Activated T-helper 1 cell treated with anti-CD3 and anti-CD28 coated beads, Interleukin-12 subunit alpha, Interleukin-12 subunit beta, Interleukin-2, Interleukin-4 antibody, amounts not matched to agents 30 ng/mL and 10 ng/mL and 1 ng/mL, durations not matched to agents 14 hours and 24 hours and 36 hours (primary cell): ENCODE measurements around the gene AK4. TPM values are rescaled to one million over a fixed set of nuclear protein-coding genes. Genes with fewer than 3 reads are reported as not detected.
A peak's percentile ranks its signal among the peaks of the same experiment; 100 is the strongest.

Source experiments
- DNase-seq: peaks from one replicate; pipeline ENCODE4 v3.0.0; 2021; ENCODE audit warnings: low spot score
- H3K27ac Mint-ChIP-seq: one replicate; pipeline ENCODE4 v1.8.0; 2021; ENCODE audit warnings: mild to moderate bottlenecking, mixed read lengths
- H3K27me3 Mint-ChIP-seq: one replicate; pipeline ENCODE4 v1.8.0; 2022; ENCODE audit warnings: mild to moderate bottlenecking, moderate library complexity, mixed read lengths; ENCODE audit not compliant: insufficient read depth
- H3K36me3 Mint-ChIP-seq: one replicate; pipeline ENCODE4 v1.8.0; 2021; ENCODE audit warnings: low read depth, mixed read lengths
- H3K4me1 Mint-ChIP-seq: one replicate; pipeline ENCODE4 v1.8.0; 2021; ENCODE audit warnings: low read depth, mixed read lengths
- H3K4me3 Mint-ChIP-seq: one replicate; pipeline ENCODE4 v1.8.0; 2021; ENCODE audit warnings: mild to moderate bottlenecking, moderate library complexity, mixed read lengths
- H3K9me3 Mint-ChIP-seq: one replicate; pipeline ENCODE4 v1.8.0; 2021; ENCODE audit warnings: mixed read lengths
- intact Hi-C: fragments of 100-400 bp; cut with micrococcal nuclease; formaldehyde crosslinking; loops from one replicate; pipeline ENCODE4 v1.15.1; 2024
- total RNA-seq: library from RNA; stranded (reverse); gene quantifications from 2 replicates; pipeline ENCODE4 v1.2.3, GENCODE V29; 2022

AK4 gene
- total RNA-seq, 1 donor from 2014 or later = 108 TPM

DNA sequence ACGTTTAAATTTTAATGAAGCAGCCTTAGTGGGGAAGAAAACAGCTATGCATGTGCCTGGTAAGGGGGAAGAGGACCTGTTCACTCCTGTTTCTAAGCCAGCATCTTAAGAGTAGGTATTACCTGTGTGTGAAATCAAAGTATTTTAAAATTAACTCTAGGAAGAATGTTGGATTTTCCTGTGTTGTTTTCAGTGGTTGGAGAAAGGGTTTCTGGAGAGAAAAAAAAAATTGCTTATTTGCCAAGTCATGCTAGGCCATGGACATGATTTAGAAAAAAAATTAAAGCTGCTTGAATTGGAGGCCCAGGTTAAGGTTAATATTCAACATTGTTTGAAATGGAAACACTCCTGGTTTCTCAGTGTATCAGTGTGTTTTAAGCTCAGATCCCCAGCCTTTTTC lies 118.5 kb downstream of the AK4 start:
- H3K27me3 Mint-ChIP-seq = peaks cover 15% of the 10 kb centered on the region
- peak overlapping the region; percentile 71 for H3K4me3 Mint-ChIP-seq
- no peaks in the 10 kb centered on the region for H3K36me3 Mint-ChIP-seq
- intact Hi-C loops = no loop called here
- no peaks in the 10 kb centered on the region for H3K9me3 Mint-ChIP-seq
- DNase-seq = no peak
- H3K27ac Mint-ChIP-seq = no peak overlapping the region
- peaks cover 30% of the 10 kb centered on the region for H3K4me1 Mint-ChIP-seq

DNA sequence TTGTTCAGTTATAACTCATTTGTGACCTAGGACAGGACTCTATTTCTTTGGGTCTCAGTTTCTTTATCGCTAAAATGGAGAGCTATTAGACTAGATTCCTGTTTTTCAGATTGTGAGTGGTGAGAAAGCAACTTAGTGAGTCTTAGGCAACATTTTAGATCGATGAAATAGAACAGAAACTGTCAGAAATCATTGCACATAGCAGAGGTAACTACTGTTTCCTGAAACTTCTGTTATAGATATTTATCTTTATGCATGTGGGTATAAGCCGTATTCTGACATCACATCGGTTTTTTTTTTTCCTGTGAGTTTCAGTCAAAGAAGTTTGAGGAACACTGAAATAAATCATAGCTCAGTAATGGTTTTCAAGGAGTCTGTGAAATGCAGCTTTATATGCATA lies 119.3 kb downstream of the AK4 start:
- intact Hi-C loops = no loop called here
- no peak overlapping the region for H3K27ac Mint-ChIP-seq
- DNase-seq = no peak
- H3K36me3 Mint-ChIP-seq = no peaks in the 10 kb centered on the region
- peaks cover 30% of the 10 kb centered on the region for H3K4me1 Mint-ChIP-seq
- H3K4me3 Mint-ChIP-seq = peak overlapping the region; percentile 36
- H3K27me3 Mint-ChIP-seq = peaks cover 15% of the 10 kb centered on the region
- H3K9me3 Mint-ChIP-seq = no peaks in the 10 kb centered on the region

DNA sequence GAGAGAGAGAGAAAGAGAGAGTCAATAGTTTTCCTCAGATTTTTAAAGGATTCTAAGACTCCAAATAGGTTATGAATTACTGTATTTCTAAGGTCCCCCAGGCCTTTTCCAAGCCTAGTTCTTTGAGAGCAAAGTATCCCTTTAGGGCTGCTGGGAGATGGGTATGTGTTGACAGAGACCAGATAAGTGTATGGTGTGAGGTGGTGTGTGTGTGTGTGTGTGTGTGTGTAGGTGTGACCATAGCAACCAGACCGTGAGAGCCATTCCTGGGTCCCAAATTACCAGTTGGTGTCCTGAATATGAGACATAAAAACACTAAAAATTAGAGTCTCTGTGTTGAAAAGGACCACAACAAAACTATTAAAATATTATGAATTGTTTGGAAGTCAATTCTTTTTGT lies 119.7 kb downstream of the AK4 start:
- Mint-ChIP-seq H3K4me1 (peaks cover 30% of the 10 kb centered on the region), H3K27me3 (peaks cover 15% of the 10 kb centered on the region), H3K36me3 (no peaks in the 10 kb centered on the region), H3K4me3 (no peak overlapping the region), H3K9me3 (no peaks in the 10 kb centered on the region), H3K27ac (no peak overlapping the region)
- no peak for DNase-seq
- intact Hi-C loops = loop anchor here (2.0 kb wide), 1 partner anchor 13 kb away; no protein-coding TSS in a partner anchor

DNA sequence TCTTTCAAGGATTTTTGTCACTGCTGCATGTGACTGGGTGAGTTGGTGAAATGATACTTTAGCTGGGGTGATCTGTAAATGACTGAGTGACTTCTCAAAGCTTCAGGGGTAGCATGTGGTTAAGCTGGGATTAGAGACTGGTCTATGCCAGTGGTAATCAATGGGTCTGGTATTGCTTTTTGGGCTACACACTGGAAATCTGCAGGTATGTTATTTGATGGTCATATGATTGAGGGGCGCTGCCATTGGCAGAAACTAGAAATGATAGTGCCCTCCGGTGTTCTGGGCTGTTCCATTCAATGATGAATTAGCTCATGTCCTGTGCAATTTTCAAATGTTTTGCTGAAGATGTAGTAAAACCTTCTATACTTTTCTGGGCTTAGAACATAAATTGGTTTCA lies 121.6 kb downstream of the AK4 start:
- Mint-ChIP-seq H3K27me3 (peaks cover 27% of the 10 kb centered on the region), H3K4me3 (no peak overlapping the region), H3K27ac (no peak overlapping the region), H3K9me3 (no peaks in the 10 kb centered on the region), H3K36me3 (no peaks in the 10 kb centered on the region), H3K4me1 (peaks cover 27% of the 10 kb centered on the region)
- intact Hi-C loops = loop anchor here (2.0 kb wide), 1 partner anchor 15 kb away; no protein-coding TSS in a partner anchor
- DNase-seq = no peak

DNA sequence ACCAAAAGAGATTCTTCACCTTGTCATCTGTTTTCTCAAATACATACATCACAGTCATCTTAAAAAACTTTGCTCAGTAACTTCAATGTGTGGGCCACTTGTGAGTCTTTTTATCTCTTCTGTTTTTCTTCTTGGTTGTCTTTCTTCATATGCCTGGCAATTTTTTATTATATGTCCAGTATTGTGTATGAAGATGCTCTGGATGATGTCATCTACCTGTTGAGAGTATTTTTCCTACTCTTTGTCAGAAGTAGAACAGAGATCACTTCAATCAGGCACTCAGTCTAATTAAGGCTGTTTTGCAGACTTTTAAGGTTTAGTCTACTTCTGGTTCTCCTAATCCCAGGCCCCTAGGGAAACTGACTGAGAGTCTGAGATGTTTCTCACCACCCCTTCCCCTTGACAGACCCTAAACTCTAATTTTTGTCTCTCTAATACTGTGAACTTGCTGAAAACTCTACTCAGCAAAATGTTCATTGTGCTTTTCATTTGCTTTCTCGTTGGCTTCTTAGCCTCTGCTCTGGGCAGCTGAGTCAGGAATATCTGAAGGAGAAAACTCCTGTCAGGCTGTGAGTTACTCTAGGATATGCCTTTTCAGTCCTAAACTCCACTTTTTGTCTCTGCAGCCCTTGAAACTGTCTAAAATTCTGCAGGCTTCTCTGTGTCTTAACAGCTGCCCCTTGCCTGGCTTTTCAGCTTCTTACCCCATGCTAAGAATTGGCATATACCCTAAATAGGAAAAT lies 128.4 kb downstream of the AK4 start:
- DNase-seq = no peak
- Mint-ChIP-seq H3K36me3 (no peaks in the 10 kb centered on the region), H3K9me3 (no peaks in the 10 kb centered on the region), H3K27me3 (peaks cover 23% of the 10 kb centered on the region), H3K4me1 (no peaks in the 10 kb centered on the region), H3K4me3 (no peak overlapping the region), H3K27ac (no peak overlapping the region)
- intact Hi-C loops = no loop called here

DNA sequence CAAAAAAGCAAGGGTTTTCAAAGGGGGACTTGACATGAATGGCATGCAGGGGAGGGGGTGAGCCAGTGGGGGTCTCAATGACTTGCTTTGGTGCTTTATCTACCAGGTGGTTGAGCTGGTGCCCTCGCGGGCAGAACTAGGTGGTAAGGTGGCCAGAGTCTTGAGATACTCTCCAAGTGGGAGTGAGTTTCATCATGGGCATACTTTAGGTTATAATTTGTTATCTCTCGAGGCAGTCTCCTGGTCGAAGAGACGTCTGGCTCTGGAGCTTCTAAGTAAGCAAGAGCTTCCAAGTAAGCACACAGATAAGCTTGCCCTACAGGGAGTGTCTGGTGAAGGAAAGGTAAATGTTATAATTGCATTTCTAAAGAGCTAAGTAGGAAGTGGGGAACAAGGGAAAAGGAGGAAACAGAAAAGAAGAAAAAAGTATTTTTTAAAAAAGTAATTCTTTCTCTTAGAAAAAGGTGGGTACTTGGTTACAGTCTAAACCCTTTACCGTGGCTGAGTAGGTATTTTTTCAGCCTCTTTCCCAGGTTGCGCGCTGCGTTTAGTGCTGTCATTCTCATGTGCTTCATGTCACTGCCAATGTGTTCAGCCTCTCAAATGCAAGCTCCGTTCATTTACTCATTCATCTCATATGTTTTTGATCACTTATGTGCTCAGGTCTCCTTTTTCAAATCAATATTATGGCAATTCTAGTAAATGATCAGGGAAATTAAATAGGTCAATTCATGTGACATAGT lies 129.8 kb downstream of the AK4 start:
- peaks cover 21% of the 10 kb centered on the region for H3K27me3 Mint-ChIP-seq
- no peak overlapping the region for H3K4me3 Mint-ChIP-seq
- intact Hi-C loops = no loop called here
- no peaks in the 10 kb centered on the region for H3K36me3 Mint-ChIP-seq
- no peak for DNase-seq
- H3K4me1 Mint-ChIP-seq = no peaks in the 10 kb centered on the region
- no peak overlapping the region for H3K27ac Mint-ChIP-seq
- H3K9me3 Mint-ChIP-seq = no peaks in the 10 kb centered on the region

DNA sequence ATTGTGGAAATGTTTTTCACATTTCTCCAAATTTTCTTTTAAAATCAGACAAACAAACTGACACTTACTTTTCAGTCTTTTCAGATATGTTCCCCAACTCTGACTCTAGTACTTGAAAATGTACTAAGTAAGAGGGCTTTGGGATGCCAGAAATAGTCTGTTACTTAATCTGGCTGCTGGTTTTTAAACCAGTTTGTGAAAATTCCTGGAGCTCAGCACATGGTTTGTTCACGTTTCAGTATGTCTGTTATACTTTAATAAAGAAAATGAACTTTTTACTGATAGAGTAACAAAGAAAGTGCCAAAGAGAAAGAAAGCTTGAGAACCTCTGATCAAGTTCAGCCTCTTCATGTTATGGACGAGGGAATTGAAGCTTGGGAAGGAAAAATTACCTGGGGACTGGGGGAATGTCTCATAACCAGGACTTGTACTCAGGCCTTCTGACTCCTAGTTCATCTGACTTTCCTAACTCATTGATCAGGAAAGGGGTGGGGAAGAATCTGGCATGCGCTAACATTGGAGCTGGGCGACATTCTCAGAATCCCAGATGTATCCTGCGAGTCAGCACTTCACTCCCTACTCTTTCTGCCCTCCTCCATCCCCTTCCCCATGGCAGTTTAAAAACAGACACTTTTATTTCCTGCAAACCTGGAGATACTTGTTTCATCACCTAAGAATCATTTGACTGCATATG lies 130.5 kb downstream of the AK4 start:
- no peak for DNase-seq
- Mint-ChIP-seq H3K4me3 (no peak overlapping the region), H3K36me3 (no peaks in the 10 kb centered on the region), H3K4me1 (no peaks in the 10 kb centered on the region), H3K27me3 (peaks cover 19% of the 10 kb centered on the region), H3K27ac (no peak overlapping the region), H3K9me3 (no peaks in the 10 kb centered on the region)
- intact Hi-C loops = no loop called here

DNA sequence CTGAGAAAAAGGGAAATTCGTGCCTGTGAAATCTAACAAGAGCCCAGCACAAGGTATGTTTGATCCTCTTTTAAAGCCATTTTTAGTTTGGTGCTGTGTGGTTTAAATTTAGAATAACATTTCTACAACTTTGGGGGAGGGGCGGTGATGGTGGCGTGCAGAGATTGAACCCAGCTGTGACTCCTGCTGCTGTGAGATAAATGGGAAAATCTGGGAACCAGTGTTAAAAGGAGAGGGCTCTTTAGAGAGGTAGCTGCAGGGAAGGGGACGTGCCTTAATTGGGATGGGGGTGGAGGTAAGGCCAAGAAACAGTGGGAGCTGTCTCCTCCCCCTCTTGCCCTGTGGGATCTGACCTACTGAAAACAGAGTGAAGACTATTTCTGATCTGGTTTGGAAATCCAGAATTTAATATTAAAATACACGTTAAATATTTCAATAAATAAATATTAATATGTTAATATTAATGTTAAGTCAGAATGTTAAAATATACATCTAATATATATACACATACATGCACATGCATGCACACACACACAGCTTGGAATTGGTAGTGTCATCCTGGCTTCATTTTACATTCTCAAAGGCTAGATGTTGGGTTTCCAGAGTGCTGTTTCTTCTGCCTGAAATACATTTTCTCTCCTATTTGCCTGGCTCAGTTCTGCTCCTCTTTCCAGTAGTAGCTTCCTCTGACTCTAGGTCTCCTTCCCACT lies 131.2 kb downstream of the AK4 start:
- Mint-ChIP-seq H3K9me3 (no peaks in the 10 kb centered on the region), H3K4me3 (no peak overlapping the region), H3K27me3 (peaks cover 14% of the 10 kb centered on the region), H3K36me3 (no peaks in the 10 kb centered on the region), H3K4me1 (no peaks in the 10 kb centered on the region), H3K27ac (no peak overlapping the region)
- intact Hi-C loops = no loop called here
- DNase-seq = no peak

Other genes with a start within 250 kb of the AK4 start
- 102 TPM in 2 replicates for gene JAK1, start 181.7 kb upstream of the AK4 start, total RNA-seq
- gene DNAJC6, start 161.3 kb downstream of the AK4 start, total RNA-seq = 4.4 and 6.2 TPM in 2 replicates